HG02759 (cell line): Measurements from ENCODE around the gene WDR89.
"Not testable (repeated sequence)": the region's sequence is repeated elsewhere in the genome, so short reads cannot be mapped to it uniquely, and the experiment has no call there.

ENCODE experiments used
- ATAC-seq: cut with Tn5 transposase; IDR thresholded peaks from one replicate; pipeline ENCODE4 v1.9.1; 2021; ENCODE audit warnings: mild to moderate bottlenecking, moderate library complexity; ENCODE audit not compliant: unreplicated experiment

Gene WDR89

DNA sequence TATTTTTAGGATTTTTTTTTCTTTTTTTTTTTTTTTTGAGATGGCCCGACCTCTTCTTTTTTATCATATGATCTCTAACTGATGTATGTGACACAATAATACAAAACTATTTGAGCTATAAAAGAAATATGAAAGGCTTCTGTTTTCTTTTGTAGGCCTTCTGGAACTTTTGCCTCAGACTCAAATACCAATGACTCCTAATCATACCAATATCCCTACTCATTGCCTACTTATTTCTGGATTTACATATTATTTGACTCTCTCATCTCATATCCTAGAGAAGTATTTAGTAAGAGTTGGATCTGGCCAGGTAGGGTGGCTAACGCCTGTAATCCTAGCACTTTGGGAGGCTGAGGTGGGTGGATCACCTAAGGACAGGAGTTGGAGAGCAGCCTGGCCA lies 12.7 kb upstream of the WDR89 start:
- ATAC-seq = no peak

DNA sequence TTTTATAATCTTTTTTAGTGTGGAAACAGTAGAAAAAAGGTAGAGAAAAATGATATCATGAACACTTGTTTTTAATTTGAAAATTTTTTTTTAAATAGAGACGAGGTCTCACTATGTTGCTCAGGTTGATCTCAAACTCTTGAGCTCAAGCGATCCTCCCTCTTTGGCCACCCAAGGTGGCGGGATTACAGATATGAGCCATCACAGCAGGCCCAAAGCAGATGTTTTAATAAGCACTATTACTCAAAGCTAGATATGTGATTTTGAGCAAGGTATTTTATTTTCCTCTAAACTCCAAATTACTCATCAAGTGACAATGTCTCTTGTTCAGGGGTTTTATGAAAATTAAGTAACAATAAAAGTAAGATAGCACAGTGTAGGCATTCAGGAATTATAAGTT lies 10.7 kb upstream of the WDR89 start:
- no peak for ATAC-seq

DNA sequence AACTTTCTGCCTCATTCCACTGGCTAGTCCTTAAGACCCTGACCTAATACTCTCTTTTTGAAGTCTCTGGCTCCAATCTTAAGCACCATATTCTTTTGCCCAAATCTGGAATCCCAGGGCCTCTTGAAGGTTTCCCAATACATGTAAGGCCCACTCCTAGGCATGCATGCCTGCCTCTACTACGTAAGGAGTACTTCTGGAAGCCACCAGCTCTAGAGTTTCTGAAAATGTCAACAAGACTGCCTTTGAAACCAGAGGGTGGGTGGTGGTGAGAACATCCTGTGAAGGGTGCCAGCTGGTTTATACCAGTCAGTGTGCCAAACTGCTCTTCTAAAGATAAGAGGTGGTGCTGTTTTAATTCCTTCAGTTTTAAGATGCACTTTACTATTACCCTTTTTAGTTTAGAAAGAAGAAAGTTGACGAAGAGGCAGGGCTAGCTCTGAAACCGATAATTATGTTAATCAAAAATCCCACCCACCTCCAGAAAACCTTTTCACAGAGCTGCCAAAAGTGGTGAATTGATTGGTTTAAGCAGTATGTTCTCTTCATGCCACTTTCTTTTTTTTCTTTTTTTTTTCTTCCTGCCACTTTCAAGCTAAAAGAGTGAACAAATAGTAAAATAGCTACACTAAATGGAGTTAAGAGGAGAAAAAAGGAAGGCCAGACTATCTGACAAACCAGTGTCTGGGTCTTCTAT lies 8.7 kb upstream of the WDR89 start:
- ATAC-seq = peak; percentile 59

DNA sequence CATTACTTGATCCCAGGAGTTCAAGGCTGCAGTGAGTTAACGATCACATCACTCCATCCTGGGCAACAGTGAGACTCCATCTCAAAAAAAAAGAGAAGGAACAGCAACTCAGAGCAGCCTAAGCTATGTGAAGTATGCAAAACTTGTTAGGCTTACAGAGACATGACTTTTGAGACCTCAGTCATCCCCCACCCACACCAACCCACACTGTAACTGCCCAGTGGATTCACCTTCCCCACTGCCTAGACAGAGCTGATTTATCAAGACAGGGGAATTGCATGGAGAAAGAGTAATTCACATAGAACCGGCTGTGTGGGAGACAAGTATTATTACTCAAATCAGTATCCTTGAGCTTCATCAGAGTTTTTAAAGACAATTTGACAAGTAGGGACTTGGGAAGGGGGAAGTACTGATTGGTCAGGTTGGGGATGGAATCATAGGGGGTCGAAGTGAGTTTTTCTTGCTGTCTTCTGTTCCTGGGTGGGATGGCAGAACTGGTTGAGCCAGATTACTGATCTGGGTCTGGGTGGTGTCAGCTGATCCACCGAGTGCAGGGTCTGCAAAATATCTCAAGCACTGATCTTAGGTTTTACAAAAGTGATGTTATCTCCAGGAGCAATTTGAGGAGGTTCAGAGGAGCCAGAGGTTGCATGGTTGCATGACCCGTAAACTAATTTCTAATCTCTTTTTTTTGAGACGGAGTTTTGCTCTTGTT lies 6.2 kb upstream of the WDR89 start:
- ATAC-seq = peak; percentile 65

DNA sequence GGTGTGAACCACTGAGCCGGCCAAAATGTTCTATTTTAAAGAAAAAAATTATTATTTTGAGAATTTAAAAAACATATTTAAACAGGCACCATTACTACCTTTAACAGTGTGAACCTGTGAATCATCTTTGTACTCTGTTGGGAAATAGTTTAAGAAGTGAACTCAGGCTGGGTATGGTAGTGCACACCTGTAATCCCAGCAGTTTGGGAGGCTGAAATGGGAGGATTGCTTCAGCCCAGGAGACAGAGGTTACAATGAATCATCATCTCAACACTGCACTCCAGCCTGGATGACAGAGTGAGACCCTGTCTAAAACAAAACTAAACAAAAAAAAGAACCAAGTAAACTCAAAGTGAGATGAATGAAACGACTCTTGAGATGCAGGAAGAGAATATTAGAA lies 3.1 kb upstream of the WDR89 start:
- no peak for ATAC-seq

DNA sequence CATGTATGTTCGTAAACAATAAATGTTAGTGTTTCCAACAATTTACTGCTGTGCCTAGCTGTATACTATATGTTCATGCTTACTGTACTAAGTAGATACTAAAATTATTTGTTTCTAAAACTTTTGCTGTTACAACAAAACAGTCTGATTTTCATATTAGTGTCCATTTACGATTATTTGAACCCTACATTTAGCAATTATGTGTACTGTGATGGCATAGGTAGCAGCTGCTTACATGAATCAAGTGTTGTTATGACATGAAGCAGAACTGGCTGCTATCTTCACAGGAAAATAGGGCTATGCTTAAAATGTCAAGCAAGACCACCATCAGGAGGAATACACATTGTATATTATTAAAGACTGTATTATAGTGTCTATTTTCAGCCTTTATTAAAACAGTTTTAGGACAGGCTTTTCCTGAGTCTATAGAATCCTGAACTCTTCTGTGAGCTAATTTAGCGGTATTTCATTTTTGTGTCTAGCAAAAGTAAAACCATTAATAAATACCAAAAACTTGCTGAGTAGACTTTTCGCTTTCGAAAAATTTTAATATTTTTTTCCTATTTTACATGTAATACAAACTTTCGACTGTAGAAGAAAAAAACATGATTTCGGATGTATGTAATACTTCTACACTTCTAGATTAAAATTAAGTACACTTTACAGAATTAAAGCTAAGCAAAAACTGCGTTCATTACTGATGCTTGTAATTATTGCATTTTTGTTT lies 1.1 kb upstream of the WDR89 start:
- no peak for ATAC-seq

DNA sequence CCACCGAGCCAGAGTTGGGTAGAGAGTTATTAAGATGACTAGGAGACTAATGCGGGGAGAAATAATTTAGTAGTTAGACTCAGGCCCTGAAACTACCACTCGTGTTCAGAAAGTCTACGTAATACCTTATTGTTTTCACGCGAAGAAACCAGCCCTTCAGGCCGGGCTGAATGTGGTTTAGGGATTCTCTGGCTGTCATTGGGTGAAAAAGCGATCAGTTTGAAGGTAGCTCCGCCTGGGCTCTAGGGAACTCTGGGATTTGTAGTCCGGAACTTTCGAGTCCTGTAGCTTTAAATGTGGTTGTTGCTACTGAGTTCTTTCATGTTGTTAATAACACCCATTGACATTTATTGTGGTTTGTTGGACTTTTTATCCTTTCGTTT lies 549 bp upstream of the WDR89 start:
- ATAC-seq = peak; percentile 63

DNA sequence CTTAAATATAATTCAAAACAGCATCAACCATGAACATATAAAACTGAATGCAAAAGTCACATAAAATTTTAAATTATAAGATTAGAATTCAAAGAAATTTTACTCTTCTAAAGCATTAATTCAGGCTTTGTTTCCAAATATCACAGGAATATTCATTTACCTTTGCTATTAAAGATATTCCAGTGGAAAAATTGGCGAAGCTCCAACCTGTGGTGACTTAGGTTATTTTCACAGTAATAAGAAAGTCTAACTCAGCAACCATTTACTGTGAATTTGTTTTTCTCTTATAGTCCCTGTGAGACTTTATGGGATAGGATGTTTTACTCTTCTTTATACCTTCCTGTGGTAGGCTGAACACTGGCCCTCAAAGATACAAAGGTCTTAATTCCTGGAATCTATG lies 3.2 kb downstream of the WDR89 start:
- ATAC-seq = no peak

DNA sequence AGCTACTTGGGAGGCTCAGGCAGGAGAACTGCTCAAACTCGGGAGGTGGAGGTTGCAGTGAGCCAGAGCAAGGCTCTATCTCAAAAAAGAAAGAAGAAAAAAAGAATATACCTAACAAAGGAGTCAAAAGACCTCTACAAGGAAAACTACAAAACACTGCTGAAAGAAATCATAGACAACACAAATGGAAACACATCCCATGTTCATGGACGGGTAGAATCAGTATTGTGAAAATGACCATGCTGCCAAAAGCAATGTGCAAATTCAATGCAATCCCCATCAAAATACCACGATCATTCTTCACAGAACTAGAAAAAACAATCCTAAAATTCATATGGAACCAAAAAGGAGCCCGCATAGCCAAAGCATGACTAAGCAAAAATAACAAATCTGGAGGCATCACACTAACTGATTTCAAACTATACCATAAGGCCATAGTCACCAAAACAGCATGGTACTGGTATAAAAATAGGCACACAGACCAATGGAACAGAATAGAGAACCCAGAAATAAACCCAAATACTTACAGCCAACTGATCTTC lies 5.5 kb downstream of the WDR89 start:
- ATAC-seq = not testable (repeated sequence)

DNA sequence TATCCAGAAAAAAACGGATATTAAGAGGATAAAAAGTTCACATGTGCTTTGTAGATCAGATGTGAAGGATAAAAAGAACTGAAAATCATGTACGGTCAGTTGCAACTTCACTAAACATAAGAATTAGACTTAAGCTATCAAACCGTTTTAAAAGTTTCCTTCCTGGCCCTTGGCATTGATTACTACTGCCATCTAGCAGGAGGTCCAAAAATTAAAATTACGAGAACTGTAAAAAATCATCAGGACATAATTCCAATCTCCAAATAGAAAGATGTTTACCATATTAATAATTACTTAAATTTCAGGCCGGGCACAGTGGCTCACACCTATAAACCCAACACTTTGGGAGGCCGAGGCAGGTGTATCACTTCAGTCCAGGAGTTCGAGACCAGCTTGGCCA lies 7.9 kb downstream of the WDR89 start:
- ATAC-seq = no peak

DNA sequence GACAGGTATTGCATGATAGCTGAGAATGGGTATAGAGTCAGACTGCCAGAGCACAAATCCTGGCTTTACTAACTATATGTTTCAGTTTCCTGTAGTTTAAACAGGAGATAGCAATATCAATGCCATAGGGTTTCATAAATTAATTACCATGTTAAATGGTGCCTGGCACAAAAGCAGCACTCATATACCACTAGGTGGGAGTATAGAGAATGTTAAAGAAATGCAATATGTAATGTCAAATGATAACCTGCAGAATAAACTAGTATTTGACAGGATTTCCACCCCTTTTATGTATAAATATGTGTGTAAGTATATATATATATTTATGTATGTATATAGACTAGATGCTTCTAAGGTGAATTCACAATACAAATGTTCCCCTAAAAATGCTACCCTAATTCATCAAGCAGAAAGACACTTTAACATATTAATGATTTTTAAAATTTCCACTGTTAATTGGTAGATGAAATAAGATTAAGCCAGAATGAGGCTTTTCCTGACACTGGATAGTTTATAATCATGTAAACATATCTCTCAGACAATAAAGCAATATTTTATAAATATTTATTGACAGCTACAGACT lies 8.6 kb downstream of the WDR89 start:
- no peak for ATAC-seq

DNA sequence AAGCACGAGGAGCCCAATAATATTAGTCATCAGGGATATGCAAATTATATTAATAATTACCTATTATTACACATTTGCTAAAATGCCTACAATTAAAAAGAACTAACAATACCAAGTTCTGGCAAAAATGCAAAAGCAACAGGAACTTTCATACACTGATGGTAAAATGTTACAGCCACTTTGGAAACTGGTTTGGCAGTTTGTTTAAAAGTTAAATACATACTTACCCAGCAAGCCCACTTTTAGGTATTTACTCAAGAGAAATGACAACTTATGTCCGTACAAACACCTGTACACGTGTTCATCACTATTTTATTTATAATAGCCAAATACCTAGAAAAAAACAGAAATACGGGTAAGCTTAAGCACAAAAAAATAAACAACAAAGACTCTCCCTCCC lies 17.0 kb downstream of the WDR89 start:
- ATAC-seq = no peak

DNA sequence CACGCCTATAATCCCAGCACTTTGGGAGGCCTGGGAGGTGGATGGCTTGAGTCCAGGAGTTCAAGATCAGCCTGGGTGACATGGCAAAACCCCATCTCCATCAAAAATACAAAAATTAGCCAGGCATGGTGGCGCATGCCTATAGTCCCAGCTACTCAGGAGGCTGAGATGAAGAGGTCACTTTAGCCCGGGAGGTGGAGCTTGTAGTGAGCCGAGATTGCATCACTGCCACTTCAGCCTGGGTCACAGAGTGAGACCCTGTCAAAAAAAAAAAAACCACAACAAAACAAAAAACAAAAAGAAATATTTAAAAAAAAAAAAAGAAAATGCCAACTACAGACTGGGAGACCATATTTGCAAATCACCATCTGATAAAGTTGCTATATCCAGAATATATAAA lies 17.5 kb downstream of the WDR89 start:
- ATAC-seq = no peak

DNA sequence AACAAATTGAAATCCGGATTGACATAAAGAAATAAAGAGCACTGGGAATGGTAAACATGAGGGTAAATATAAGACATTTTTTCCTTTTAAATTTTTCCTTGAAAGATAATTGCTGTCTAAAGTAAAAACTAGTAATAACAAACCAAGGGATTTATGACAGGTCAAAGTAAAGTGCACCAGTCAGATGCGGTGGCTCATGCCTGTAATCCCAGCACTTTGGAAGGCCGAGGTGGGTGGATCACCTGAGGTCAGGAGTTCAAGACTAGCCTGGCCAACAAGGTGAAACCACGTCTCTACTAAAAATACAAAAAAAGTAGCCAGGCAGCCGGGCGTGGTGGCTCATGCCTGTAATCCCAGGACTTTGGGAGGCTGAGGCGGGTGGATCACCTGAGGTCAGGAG lies 19.7 kb downstream of the WDR89 start:
- not testable (repeated sequence) for ATAC-seq

DNA sequence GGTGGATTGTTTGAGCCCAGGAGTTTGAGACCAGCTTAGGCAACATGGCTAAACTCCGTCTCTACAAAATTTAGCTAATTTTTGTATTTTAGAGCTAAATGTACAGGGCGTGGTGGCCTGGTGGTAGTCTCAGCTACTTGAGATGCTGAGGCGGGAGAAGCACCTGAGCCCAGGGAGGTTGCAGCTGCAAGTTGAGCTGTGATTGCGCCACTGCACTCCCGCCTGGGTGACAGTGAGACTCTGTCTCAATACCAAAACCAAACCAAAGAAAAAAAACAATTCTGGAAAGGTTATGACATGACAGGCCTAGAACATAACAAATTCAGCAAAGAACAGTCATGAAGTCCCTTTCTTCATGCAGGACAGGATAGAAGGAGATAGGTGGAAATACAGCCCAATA lies 25.7 kb downstream of the WDR89 start:
- no peak for ATAC-seq

DNA sequence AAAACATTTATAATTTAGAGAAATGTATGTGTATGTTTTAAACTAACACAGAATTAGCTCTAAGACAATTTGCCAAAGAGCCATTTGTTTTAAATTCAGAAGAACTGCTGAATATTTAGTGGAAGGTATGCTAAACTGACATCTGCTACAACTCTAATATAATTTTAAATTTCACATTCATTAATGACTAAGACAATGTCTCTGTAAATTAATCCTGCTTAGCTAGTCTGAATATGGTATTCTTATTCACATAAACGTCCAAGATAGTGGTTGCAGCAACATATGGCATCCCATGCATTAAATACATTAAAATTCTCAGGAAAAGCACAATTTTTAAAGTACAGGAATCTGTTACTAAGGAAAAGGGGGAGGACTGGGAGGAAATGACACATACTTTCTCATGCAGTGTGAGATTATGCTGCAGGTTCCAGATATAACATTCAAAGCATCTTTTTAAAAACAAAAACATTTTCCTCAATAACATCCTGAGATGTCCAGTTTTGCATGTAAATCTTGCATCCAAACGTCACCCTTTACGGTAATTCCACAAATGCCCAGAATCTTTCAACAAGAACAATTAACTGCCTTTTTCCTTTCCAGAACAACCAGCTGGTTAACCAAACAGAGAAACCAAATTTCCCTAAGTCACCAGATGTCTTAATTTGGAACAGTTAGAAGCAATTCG lies 26.9 kb downstream of the WDR89 start:
- no peak for ATAC-seq

DNA sequence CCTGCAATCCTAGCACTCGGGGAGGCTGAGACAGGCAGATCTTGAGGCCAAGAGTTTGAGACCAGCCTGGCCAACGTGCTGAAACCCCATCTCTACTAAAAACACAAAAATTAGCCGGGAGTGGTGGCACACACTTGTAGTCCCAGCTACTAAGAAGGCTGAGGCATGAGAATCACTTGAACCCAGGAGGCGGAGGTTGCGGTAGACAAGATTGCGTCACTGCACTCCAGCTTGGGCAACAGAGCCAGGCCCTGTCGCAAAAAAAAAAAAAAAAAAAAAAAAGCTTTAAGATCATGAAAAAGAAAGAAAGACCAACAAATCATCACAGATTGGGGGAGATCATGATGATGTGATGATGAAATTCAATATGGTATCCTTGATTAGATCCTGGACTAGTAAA lies 30.6 kb downstream of the WDR89 start:
- no peak for ATAC-seq

DNA sequence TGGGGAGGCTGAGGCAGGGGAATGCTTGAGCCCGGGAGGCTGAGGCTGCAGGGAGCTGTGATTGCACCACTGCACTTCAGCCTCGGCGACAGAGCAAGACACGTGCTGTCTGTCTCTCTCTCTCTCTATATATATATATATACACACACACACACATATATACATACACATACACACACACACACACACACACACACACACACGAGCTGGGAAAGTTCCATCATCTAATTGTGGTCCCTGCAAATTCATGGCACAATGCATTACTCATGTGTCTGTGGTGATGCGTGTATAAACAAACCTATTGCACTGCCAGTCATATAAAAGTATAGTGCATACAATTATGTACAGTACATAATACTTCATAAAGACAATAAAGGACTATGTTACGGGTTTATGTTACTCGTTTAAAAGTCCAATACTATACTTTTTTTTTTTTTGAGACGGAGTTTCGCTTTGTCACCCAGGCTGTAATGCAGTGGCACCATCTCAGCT lies 36.6 kb downstream of the WDR89 start:
- ATAC-seq = no peak

DNA sequence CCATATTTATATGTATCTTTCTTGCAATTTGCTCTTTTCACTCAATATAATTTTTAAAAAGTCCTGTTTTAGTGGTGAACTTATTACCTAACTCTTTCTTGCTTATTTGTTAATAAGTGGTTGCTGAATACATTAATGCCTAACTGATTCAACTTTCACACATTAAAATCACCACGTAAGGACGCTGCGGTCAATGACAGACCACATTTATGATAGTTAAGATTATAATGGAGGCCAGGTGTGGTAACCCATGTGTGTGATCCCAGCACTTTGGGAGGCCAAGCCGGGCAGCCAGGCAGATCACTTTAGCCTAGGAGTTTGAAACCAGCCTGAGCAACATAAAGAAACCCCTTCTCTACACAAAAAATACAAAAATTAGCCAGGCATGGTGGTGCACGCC lies 37.0 kb downstream of the WDR89 start:
- ATAC-seq = no peak

DNA sequence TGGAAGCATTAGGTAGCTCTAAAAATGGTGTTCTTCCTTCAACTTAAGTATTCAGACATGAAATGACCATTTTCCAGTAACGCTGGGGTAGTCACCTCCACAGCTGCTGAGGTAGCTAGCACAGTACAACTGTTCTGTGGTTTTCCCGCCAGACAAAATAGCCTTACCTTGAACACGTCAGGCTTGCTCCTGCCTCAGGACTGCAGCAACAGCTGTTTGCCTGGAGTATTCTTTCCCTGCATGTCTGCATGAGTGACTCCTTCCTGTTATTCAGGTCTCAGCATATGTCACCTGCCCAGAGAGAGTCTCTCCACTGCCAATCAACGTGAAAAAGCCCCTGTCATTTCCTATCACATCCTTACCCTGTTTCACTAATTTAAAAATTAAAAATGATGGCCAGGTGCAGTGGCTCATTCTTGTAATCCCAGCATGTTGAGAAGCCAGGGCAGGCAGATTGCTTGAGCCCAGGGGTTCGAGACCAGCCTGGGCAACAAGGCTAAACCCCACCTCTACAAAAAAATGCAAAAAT lies 37.9 kb downstream of the WDR89 start:
- no peak for ATAC-seq

DNA sequence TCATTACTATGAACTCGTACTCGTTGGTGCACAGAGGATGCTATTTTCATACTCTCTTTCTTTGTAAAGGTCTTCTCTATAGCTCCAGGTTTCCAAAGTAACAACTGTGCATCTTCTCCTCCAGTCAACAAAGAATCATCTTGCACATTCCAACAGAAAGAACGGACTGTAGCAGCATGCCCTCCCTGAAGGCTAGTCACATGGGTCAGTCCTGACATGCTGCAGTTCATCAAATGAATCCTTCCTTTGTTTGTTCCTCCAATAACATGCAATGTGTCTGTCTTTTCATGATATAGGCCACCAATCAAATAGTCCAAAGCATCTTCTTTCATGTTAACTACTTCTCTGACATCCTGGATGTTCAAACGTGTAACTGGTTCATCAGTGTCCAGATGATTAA lies 42.9 kb downstream of the WDR89 start:
- ATAC-seq = no peak
